ENCODE measurements around the gene PELI1.
"Not testable (repeated sequence)": the region's sequence is repeated elsewhere in the genome, so short reads cannot be mapped to it uniquely, and the experiment has no call there.

Gene PELI1

DNA sequence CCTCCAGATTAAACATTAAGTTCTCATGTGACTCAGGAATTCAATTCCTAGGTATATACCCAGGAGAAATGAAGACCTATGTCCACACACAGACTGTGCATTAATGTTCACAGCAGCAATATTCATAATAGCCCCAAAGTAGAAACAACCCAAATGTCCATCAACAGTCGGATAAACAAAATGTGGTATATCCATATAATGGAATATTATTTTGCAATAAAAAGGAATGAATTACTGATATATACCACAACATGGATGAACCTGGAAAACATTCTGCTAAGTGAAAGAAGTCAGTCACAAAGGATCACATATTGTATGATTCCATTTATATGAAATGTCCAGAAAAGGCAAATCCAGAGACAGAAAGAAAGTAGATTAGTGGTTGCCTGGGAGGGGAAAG, 20.5 kb downstream of the PELI1 start:
- DNase-seq (ENCODE audit: low read depth, low spot score), result no peak

DNA sequence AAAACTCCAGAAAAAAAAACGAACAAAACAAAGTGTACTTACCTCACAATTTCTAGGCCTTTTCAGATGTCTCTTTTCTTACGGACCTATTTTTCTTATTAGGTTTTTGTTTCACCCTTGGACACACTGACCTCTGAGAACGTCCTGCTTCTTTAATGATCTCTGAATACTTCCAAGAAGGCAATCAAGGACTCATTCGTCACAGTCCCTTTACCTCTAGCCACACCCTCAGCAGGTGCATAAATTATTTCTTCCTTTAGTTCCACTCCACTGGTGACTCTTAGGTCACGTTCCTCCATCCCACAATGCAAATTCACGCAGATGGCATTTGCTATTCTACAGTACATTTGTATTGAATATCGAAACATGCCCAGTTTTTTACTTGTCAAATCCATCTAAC, 21.9 kb downstream of the PELI1 start:
- DNase-seq (ENCODE audit: low read depth, low spot score), result no peak

- no peak for DNase-seq (ENCODE audit: low read depth, low spot score)
These were observed 23.3 kb downstream of the PELI1 start for GRCh38 chr2:64120928-64121327.

- DNase-seq (ENCODE audit: low read depth, low spot score), result no peak
These were observed 24.2 kb downstream of the PELI1 start for GRCh38 chr2:64120008-64120407.

GRCh38 chr2:64119369-64119768, 24.9 kb downstream of the PELI1 start:
- DNase-seq (ENCODE audit: low read depth, low spot score), result no peak

- DNase-seq (ENCODE audit: low read depth, low spot score), result no peak
These were observed 28.2 kb downstream of the PELI1 start for GRCh38 chr2:64115808-64116598.

DNA sequence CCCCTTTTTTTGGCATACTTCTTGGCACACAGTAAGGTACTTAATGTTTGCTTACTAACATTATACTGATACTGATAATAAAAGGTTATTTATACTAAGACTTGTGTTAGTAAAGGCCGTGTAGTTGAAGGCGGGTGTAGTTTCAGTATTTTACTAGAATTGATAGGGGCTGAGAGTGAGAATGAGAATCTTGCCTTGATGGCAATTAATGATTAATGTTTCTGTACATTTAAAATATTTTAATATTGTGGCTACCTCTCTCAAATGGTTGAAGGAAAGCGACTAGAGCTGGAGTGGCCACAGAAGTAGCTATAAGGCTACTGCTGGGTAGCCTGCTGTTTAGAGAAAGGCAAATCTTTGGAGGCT, 29.3 kb downstream of the PELI1 start:
- DNase-seq (ENCODE audit: low read depth, low spot score), result no peak

DNA sequence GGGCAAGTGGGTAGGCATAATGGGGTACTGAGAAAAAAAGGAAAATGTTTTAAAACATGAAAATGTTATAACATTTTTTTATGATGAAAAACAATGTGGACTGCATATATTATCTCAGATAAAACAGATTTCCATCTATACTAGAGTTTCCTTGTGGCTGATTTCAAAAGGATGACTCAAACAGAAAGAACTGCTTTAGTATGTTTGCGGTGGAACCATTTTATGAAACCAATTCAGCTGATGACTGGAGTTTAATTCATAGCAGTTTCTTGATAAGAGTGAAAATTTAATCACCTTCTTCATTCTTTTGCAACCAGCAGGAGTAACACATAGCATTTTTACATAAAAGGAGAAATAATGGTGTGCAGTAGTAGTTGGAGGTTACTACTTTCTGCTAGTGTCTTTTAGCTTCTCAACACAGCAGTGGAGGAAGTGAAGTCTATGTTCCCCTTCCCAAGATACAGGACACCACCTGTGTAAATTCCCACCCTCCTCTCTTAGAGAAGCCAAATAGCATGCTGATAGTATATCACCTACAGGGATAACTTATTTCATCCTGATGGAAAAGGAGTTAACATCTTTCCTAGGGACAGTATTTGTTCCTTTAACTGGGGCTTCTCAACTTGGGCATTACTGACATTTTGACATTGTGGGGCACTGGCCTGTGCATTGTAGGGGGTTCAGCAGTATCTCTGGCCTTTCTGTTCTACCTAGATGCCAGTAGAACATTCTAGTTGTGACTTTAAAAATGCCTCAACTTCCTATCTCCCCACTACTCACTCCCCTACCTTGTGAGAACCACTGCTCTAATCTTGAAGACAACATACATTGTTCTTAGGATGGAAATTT, 29.9 kb downstream of the PELI1 start:
- DNase-seq (ENCODE audit: low read depth, low spot score), result no peak

DNA sequence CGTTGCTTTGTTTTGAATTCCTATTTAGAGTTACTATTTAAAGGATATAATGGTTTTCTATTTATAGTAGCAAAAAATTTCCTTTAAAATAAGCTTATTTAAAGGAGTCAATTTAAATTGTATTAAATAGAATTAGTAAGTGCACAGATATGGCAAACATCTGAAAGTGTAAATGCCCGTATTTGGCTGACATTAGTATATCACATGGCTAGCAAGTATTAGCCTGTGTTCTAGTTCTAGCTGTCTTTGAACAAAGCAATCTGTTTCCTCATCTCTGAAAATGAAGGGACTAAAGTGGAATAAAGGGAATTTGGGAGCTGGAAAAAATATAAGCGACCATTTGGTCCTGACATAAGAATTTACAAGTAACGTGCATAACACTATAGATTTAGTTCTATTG, 32.2 kb downstream of the PELI1 start:
- no peak for DNase-seq (ENCODE audit: low read depth, low spot score)

DNA sequence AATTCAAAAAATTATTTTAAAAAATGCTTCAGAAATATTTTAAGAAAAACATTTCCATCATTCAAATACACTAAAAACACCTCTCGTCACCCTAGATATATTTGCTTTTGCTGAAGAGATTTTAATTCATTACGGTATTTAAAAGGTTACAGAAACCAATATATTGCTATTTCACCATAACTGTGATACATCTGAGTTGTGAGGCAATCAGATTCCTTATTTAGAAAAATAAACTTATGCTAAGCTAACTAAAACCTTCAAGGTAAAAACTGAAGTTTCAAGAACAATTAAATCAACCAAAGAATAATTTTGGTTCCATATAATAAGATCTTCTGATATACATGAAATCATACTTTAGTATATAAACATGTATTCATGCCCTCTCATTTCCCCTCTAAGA, 32.8 kb downstream of the PELI1 start:
- DNase-seq (ENCODE audit: low read depth, low spot score), result no peak

- no peak for DNase-seq (ENCODE audit: low read depth, low spot score)
These were observed 35.5 kb downstream of the PELI1 start for GRCh38 chr2:64108666-64109241.

DNA sequence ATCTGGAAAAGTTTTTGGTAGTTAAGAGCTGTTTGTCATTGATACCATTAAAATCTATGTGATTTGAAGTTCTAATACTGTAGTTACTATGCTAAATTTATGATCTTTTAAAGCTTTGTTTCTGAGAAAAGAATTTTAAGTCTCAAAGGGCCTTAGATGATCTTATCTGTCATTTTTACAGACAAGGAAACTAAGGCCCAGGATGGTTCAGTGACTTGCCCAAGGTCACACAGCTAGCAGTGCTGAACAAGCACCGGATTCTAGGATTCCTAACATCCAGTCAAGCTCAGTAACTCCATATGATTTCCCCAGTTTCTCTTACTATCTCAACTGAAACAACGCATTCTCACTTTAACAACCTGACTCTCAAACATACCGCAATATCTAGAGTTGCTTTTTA, 37.7 kb downstream of the PELI1 start:
- no peak for DNase-seq (ENCODE audit: low read depth, low spot score)

DNA sequence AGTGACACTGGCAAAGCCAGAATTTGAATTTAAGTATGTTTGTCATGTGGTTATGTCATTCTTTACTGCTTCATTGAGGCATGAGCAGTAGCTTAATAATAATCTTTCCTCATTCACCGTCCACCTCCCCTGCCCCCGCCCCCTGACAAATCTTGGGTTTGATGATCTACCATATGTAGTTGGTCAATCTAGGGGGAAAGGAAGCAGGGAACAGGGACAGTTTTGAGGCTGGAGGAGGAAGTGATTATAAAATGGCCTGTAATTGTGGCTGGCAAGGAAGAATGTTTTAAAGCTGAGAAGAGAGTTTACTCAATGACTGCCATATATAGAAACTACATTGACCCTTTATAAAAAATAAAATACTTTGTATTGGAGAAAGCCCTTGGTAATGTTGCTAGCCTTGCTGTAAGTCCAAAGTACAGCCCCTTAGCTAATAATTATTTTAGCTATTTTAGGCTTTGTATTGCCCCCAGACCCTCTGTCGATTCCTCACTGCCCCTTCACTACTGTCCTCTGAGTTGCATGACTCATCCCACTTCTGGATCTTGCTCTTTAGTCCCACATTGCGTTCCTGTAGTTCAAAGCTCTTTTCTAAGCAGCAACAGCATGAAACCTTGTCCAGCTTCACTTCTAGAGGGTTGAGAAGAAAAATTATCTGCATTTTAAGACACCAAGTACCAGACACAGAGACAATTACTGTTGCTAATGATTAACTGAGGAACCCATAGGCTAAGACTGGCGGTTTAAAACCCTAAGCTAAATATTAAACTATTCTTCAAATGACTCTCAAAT, 38.4 kb downstream of the PELI1 start:
- peak; percentile 7 for DNase-seq (ENCODE audit: low read depth, low spot score)

- DNase-seq (ENCODE audit: low read depth, low spot score), result no peak
These were observed 39.3 kb downstream of the PELI1 start for GRCh38 chr2:64104933-64105332.

DNA sequence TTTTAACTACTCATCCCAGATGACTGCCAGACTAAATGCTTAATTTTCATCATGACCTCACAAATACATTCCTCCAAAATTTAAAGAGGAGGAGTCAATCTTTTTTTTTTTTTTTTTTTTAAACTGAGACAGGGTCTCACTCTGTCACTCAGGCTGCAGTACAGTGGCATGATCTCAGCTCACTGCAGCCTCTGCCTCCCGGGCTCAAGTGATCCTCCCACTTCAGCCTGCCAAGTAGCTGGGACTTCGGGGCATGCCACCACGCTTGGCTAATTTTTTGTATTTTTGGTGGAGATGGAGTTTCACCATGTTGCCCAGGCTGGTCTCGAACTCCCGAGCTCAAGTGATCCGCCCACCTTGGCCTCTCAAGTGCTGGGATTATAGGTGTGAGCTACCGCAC, 41.5 kb downstream of the PELI1 start:
- not testable (repeated sequence) for DNase-seq (ENCODE audit: low read depth, low spot score)

DNA sequence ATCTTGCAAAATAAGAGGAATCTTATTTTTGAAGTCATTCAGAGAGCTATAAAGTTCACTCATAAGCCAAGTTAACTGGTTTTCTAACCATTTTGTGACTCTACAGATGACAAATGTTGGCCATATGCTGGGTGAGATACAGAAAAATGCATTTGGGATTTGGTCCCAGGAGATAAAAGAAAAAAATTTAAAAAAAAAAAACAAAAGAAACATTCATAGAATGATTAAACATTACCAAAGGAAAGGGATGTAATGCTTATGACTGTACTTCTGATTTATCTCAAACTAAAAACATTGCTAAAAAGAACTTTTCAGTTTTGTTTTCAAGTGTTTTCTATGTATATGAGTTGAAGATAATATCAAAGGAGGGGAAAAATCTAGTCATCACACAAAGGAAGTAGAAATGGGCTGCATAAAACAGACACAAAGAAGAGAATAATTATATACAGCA, 43.1 kb downstream of the PELI1 start:
- DNase-seq (ENCODE audit: low read depth, low spot score), result no peak

GRCh38 chr2:64100584-64100983, 43.6 kb downstream of the PELI1 start:
- not testable (repeated sequence) for DNase-seq (ENCODE audit: low read depth, low spot score)

GRCh38 chr2:64094663-64095382, 49.4 kb downstream of the PELI1 start:
- DNase-seq (ENCODE audit: low read depth, low spot score), result no peak

GRCh38 chr2:64093341-64093740, 50.9 kb downstream of the PELI1 start:
- DNase-seq (ENCODE audit: low read depth, low spot score), result no peak

- no peak for DNase-seq (ENCODE audit: low read depth, low spot score)
These were observed 51.7 kb downstream of the PELI1 start for GRCh38 chr2:64092502-64092901.

DNA sequence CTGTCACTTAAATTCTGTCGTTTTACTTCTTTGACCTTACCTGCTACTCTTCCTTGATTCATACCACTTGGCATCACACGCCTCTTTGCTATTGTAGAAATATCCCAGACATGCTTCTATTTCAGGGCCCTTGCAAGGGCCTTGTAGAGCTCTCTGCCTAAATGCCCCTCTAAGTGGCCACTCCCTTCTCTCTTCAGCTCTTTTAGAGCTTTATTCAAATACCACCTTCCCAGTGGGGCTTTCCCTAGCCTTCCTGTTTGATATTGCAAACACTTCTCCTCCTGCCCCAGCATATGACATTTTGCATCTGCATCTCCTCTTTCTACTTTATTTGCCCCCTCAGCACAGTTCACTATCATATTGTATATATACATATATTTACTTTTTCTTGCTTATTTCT, 54.0 kb downstream of the PELI1 start:
- no peak for DNase-seq (ENCODE audit: low read depth, low spot score)
